GM18520 (cell line): Measurements from ENCODE around the gene PTPRM.

Source experiments
- ATAC-seq: cut with Tn5 transposase; IDR thresholded peaks from one replicate; pipeline ENCODE4 v1.9.1; 2021; ENCODE audit not compliant: unreplicated experiment

The PTPRM gene

GRCh38 chr18:7663366-7664312 lies 96.5 kb downstream of the PTPRM start:
- ATAC-seq: no peak

GRCh38 chr18:7666195-7666776 lies 99.2 kb downstream of the PTPRM start:
- no peak for ATAC-seq

- no peak for ATAC-seq
These were observed 101.3 kb downstream of the PTPRM start for GRCh38 chr18:7668392-7668791.

GRCh38 chr18:7669361-7669760 lies 102.2 kb downstream of the PTPRM start:
- no peak for ATAC-seq

- ATAC-seq: no peak
These were observed 104.0 kb downstream of the PTPRM start for GRCh38 chr18:7671105-7671504.

GRCh38 chr18:7676253-7676873 lies 109.2 kb downstream of the PTPRM start:
- no peak for ATAC-seq

GRCh38 chr18:7677001-7677400 lies 109.9 kb downstream of the PTPRM start:
- no peak for ATAC-seq

GRCh38 chr18:7677424-7677823 lies 110.3 kb downstream of the PTPRM start:
- ATAC-seq: no peak

GRCh38 chr18:7678389-7678788 lies 111.3 kb downstream of the PTPRM start:
- no peak for ATAC-seq

GRCh38 chr18:7678801-7679200 lies 111.7 kb downstream of the PTPRM start:
- no peak for ATAC-seq

- no peak for ATAC-seq
These were observed 114.2 kb downstream of the PTPRM start for GRCh38 chr18:7681298-7681697.

GRCh38 chr18:7682321-7682720 lies 115.2 kb downstream of the PTPRM start:
- ATAC-seq: no peak

- no peak for ATAC-seq
These were observed 116.6 kb downstream of the PTPRM start for GRCh38 chr18:7683753-7684152.

GRCh38 chr18:7684357-7684756 lies 117.2 kb downstream of the PTPRM start:
- no peak for ATAC-seq

GRCh38 chr18:7684966-7685365 lies 117.8 kb downstream of the PTPRM start:
- ATAC-seq: no peak

GRCh38 chr18:7686278-7686677 lies 119.2 kb downstream of the PTPRM start:
- no peak for ATAC-seq

- no peak for ATAC-seq
These were observed 121.5 kb downstream of the PTPRM start for GRCh38 chr18:7688580-7688979.

GRCh38 chr18:7691206-7691605 lies 124.1 kb downstream of the PTPRM start:
- no peak for ATAC-seq

GRCh38 chr18:7696780-7697179 lies 129.7 kb downstream of the PTPRM start:
- no peak for ATAC-seq

GRCh38 chr18:7697306-7697705 lies 130.2 kb downstream of the PTPRM start:
- no peak for ATAC-seq

- ATAC-seq: no peak
These were observed 144.4 kb downstream of the PTPRM start for GRCh38 chr18:7711495-7711894.

- no peak for ATAC-seq
These were observed 153.3 kb downstream of the PTPRM start for GRCh38 chr18:7720395-7720794.
